H1 (cell line): ENCODE measurements around the gene NRIP2. TPM values are rescaled to one million over a fixed set of nuclear protein-coding genes. Genes with fewer than 3 reads are reported as not detected.

ENCODE experiments used
- polyA plus RNA-seq, 7 experiments: library from polyadenylated mRNA; depleted of rRNA in 3 of 7; stranded (reverse) in 5 of 7; unstranded in 2 of 7; fragments of >200 nt in 5 of 7; fragments of 200-250 nt in 2 of 7; gene quantifications; 1 replicate in 5 of 7; 2 replicates in 1 of 7; 4 replicates in 1 of 7; pipeline versions ENCODE4 v1.2.1 to v1.2.3, GENCODE V29; 2011 to 2013; ENCODE audit warnings: missing spikeins in 2 of 7, mixed read lengths in 2 of 7
- total RNA-seq: library from RNA; stranded (reverse); fragmentation: NEBNext Ultra II Directional; extraction: Animal tissue kit (Norgen Biotek cat#: 25700); gene quantifications from 2 replicates; pipeline ENCODE4 v1.2.1, GENCODE V29; 2021

Gene NRIP2
- total and polyA plus RNA-seq, 2 of the 8 experiments (the other 6 are each of a cell fraction or from before 2014, with no cell fraction given): 0.06 TPM; not detected in 1

Other genes with a start within 250 kb of the NRIP2 start
- 227 and 243 TPM in 2 replicates for gene FKBP4, start 40.1 kb downstream of the NRIP2 start, total RNA-seq
- gene FKBP4, start 40.1 kb downstream of the NRIP2 start, polyA plus RNA-seq (2011; rRNA removed): 72.6 and 82.0 TPM in 2 replicates
- 22.9 and 23.0 TPM in 2 replicates for gene ITFG2, start 22.4 kb downstream of the NRIP2 start, total RNA-seq
- 15.0 and 20.8 TPM in 2 replicates for gene ITFG2, start 22.4 kb downstream of the NRIP2 start, polyA plus RNA-seq (2011; rRNA removed)
- not detected in 2 replicates for gene TEX52, start 22.0 kb upstream of the NRIP2 start, total RNA-seq
- gene TEX52, start 22.0 kb upstream of the NRIP2 start, polyA plus RNA-seq (2011; rRNA removed): not detected in 2 replicates
- gene FOXM1, start 42.1 kb upstream of the NRIP2 start, total RNA-seq: 118 and 121 TPM in 2 replicates
- gene FOXM1, start 42.1 kb upstream of the NRIP2 start, polyA plus RNA-seq (2011; rRNA removed): 58.1 and 83.5 TPM in 2 replicates
- 41.9 and 55.8 TPM in 2 replicates for gene RHNO1, start 42.2 kb upstream of the NRIP2 start, total RNA-seq
- 45.5 and 56.9 TPM in 2 replicates for gene RHNO1, start 42.2 kb upstream of the NRIP2 start, polyA plus RNA-seq (2011; rRNA removed)
- gene TULP3, start 55.9 kb upstream of the NRIP2 start, total RNA-seq: 18.4 and 21.7 TPM in 2 replicates
- gene TULP3, start 55.9 kb upstream of the NRIP2 start, polyA plus RNA-seq (2011; rRNA removed): 19.3 and 21.2 TPM in 2 replicates
- gene TEAD4, start 124.4 kb upstream of the NRIP2 start, total RNA-seq: 116 TPM in 2 replicates
- 56.7 and 90.1 TPM in 2 replicates for gene TEAD4, start 124.4 kb upstream of the NRIP2 start, polyA plus RNA-seq (2011; rRNA removed)
- gene TSPAN9, start 242.3 kb upstream of the NRIP2 start, total RNA-seq: 26.1 and 29.1 TPM in 2 replicates
- 11.5 and 20.7 TPM in 2 replicates for gene TSPAN9, start 242.3 kb upstream of the NRIP2 start, polyA plus RNA-seq (2011; rRNA removed)